Activated CD8-positive, alpha-beta memory T cell treated with anti-CD3 and anti-CD28 coated beads for 1 hour (primary cell): Measurements from ENCODE around the gene SERPIND1.

Source experiments
- DNase-seq, 2 donors: peaks; one replicate each; pipeline ENCODE4 v3.0.0-alpha.2; 2020; ENCODE audit warnings: low read depth in 1 of 2; ENCODE audit errors: extremely low read depth in 1 of 2

Gene SERPIND1

DNA sequence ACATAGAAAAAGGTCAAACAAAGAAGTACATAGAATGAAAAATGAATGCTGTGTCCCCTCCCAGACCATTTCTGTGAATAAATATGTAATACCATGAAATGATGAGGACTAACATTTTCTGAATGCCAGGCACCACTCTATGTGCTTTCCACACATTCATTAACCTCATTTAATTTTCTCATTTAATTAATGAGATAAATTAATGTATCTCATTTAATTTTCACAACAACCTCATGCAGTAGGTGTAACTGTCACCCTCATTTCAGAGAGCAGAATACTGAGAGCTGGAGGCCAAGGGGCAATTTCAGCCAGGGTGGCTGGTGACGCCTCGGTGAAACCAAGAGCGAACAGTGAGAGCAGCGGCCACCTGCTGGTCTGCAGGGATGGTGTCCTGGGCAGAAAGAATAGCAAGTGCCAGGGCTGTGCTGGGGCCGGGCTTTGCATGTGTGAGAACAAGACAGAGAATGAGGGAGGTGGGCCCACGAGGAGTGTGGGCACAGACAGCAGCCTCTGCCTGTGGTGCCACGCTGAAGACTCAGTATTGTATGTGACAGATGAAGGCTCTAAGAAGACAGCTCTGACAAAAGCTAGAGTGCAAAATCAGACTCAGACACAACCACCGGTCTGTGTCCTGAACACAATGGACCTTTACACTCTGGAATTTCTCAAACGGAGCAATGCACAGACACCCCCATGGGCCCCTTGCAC, 1.8 kb upstream of the SERPIND1 start:
- DNase-seq = no peak

DNA sequence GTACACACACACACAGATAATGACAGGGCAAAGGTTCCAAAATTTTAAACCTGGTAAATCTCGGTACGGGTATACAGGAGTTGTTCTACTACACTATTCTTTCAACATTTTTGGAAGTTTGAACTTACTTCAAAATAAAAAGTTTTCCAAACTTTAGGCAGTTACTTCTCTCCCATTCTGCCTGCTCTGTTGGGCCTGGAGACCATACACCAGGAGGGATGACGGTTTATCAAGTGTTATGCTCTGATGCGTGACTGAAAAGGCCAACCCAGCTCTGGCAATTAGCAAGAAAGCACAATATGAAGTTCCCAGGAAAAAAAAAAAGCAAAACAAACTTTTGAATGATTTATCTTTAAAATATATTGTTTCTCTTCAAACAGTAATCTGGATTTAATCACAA, 969 bp downstream of the SERPIND1 start:
- no peak for DNase-seq

DNA sequence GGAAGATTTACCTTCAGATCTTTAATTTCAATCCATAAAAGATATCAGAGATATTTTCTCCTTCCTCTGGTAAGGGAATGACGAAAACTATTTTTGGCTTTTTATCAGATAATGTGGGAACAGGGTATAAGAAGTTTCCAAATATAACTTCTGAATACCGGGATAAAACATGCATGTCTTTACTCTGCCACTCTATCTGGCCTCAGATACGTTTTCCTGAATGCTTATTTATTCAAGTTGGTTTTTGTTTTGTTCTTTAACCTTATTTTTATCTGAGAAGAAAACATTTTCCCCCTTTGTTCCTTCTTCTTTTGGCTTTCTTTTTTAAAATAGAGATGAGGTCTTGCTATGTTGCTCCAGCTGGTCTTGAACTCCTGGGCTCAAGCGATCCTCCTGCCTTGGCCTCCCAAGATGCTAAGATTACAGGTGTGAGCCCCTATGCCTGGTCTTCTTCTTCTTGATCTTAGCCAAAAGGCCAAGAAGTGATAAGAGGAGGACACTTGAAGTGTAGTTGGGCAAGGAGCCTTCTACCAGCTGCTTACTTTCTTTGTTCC, 1.5 kb downstream of the SERPIND1 start:
- DNase-seq = no peak

DNA sequence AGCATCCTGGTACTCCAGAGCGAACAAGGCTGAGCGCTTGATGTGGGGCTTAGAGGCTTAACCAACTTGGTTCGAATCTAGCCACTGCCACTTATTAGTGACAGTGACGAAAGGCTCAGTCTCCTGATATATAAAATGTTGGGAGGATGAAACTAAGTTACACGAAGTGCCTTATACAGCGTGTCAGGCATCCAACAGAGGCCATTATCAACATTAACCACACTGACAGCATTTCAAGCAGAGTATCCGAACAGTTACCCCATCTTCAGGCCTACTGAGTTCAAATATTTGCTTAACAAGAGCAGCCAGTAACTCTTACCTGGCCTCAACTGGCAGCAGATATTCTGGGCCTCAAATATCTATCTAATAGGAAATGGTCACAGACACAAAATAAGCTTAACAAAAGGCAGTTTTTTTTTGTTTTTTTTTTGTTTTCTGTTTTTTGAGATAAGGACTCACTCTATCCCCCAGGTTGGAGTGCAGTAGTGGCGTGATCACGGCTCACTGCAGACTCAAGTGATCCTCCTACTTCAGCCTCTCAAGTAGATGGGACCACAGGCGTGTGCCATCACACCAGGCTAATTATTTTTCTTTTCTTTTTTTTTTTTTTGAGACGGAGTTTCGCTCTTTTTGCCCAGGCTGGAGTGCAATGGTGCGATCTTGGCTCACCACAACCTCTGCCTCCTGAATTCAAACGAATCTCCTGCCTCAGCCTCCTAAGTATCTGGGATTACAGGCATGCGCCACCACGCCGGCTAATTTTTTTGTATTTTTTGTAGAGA, 2.9 kb downstream of the SERPIND1 start:
- no peak for DNase-seq

DNA sequence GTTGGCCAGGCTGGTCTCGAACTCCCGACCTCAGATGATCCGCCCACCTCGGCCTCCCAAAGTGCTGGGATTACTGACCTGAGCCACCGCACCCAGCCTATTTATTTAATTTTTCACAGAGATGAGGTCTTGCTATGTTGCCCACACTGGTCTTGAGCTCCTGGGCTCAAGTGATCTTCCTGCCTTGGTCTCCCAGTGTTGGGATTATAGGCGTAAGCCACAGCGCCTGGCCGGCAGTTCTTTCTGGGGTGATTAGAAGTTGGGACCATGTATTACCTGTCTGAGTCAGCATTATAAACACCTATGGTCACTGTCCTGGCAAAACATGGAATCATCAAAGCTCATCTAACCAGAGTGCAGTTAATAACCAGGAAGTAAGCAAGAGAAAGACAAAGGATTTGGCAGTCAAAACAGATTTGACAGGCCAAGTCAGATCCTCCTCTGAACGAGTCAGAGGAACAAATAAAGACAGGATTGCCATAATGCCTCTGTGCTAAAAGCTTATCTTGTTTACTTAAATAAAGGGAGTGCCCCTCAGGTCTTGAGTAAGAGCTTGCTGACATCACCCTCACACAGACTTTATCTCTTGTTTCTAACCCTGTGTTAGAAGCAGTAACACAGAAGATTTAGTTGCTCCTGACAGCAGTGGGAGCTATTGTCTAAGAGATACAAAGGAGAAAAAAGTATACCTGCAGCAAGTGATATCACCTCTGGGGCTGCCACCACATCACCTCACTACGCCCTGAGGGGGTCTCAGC, 3.7 kb downstream of the SERPIND1 start:
- DNase-seq = no peak

DNA sequence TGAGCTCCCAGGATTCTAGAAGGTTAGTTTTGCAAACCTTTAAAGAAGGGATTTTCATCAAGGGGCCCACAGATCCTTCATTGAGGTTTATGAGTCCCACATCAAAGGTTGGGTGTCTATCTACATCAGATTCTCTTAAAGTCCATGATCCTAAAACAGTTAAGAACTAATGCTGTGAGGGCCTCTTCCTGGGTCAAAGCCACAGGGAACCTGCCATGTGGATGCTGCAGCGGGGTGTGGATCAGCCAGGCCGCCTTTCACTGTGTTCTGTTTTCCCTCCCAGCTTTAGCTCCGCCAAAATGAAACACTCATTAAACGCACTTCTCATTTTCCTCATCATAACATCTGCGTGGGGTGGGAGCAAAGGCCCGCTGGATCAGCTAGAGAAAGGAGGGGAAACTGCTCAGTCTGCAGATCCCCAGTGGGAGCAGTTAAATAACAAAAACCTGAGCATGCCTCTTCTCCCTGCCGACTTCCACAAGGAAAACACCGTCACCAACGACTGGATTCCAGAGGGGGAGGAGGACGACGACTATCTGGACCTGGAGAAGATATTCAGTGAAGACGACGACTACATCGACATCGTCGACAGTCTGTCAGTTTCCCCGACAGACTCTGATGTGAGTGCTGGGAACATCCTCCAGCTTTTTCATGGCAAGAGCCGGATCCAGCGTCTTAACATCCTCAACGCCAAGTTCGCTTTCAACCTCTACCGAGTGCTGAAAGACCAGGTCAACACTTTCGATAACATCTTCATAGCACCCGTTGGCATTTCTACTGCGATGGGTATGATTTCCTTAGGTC, 5.3 kb downstream of the SERPIND1 start:
- DNase-seq = no peak

DNA sequence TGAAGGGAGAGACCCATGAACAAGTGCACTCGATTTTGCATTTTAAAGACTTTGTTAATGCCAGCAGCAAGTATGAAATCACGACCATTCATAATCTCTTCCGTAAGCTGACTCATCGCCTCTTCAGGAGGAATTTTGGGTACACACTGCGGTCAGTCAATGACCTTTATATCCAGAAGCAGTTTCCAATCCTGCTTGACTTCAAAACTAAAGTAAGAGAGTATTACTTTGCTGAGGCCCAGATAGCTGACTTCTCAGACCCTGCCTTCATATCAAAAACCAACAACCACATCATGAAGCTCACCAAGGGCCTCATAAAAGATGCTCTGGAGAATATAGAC, 5.9 kb downstream of the SERPIND1 start:
- DNase-seq = no peak

DNA sequence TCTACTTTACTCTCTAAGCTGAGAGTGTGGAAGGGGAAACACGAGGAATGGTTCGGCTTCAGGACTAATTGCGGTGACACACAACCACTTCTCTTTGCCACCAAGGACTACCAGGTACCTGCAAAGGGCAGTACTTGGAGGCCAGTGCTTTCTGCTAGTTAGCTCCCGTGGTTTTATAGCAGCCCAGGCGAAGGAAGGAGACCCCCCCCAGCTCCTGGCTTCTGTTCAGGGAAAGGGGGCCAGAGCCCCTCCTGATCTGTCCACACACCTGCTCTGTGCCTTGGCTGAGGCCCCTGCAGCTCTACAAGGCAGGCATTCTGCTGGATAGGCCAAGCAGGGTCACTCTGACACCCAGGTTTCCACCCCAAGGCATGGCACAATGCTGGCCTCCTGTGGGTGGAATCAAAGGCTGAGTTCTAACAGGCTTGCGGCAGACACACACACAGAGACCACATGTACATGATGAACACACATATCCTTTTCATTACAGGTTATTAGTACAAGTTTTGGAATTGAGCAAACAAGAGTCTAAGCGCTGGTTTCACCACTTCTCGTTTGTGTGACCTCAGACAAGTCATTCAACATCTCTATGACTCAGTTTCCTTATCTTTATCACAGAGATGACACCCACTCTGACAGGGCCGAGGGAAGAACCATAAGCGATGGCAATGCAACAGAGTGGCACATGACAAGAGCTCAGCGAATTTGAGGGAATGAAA, 7.5 kb downstream of the SERPIND1 start:
- no peak for DNase-seq

DNA sequence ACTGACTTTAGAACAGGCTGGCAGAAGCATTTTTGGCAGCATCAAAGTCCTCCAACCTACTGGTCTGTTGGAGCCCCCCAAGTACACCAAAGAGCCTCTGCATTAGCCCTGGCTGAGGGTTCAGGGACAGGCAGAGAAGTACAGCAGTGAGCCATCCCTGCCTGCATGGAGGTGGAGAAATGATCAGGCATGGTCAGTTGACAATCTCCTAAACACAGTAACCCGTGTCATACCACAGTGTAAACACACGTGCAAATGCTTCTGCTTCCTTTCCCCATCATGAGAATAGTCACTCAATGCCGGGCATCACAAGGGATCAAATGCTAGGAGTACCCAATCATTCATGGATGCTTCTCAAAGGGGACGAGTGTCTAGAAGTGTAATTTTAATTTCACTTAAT, 8.2 kb downstream of the SERPIND1 start:
- DNase-seq = no peak

DNA sequence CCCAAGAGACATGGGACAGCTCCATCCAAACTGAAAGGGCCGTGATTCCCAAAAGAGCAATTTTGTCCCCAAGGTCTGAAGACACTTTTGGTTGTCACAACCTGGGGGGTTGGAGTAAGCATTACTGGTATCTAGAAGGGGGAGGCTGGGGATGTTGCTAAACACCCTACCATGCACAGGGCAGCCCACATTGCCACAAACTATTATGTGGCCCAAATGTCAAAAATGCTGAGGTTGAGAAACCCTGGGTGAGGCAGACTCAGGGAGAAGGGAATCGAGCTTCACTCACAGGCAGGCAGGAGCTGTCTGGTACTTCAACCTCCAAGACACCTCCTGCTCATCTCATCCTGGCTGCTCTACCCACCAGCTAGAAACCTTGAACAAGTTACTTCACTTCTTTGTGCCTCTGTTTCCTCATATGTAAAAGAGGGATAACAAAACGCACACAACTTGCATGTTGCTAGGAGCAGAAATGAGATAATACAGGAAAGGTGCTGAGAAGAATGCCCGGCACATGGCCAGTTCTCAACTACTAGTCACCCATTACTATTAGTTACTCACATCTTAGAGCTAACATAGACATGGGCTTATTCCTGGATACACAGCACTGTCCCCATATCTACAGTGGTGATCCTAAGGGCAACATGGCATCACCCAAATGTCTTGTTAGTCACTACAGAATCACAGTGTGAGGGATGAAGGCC, 8.8 kb downstream of the SERPIND1 start:
- DNase-seq = no peak

DNA sequence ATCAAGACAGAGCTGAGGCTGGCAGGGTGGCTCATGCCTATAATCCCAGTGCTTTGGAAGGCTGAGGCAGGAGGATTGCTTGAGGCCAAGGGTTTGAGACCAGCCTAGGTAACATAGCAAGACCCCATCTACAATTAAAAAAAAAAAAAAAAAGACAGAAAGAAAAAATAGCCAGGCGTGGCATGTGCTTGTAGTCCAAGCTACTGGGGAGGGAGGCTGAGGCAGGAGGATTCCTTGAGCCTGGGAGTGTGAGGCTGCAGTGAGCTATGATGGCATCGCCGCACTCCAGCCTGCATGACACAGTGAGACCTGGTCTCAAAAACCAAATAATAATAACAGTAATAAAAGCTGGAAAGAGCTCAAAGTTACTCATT, 9.4 kb downstream of the SERPIND1 start:
- no peak for DNase-seq

DNA sequence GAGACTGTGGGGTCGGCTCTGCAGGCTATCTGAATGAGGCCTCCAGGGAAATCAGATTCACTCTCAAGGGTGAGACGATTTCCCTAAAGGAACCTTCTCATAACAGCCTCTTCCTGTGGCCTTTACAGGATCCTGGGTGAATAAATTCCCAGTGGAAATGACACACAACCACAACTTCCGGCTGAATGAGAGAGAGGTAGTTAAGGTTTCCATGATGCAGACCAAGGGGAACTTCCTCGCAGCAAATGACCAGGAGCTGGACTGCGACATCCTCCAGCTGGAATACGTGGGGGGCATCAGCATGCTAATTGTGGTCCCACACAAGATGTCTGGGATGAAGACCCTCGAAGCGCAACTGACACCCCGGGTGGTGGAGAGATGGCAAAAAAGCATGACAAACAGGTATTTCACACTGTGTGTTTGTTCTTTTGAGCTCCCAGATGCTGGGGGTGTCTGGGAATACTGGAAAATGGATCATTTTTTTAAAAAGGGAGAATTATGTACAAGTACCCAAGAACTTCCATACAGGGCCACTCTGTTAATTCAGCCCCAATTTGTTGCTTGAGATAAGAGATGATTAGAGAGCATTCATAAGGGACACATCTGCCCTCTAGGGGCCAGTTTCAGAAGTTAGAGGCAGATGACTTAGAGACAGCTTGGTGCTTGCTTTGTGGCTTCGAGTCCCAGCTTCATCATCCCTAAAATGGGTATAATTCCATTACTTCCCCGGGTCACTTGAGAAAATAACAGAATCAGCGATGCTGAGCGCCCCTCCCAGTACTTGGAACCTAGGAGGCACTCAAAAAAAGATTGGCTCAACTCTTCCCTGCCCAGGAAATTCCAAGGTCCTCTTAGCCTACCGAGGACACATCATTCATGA, 10.2 kb downstream of the SERPIND1 start:
- peak in 1 of 2 donors; percentile 12 for DNase-seq

DNA sequence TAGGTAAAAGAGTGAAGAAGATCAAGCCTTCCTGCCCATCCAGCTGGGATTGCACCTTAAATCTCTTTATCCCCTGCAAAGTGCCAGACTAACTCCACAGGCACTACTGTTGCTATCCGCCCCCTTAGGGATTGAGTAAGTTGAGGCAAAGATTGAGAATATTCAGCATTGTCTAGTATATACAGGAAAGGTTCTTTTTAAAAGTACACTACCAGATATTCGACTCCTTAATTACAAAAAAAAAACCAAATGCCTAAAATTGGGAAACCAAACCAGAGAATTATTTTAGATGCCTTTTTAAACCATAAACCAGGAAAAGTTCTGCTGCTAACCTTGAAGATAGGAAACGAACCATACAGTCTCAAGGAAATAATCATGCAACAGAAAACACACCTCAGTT, 11.5 kb downstream of the SERPIND1 start:
- no peak for DNase-seq

DNA sequence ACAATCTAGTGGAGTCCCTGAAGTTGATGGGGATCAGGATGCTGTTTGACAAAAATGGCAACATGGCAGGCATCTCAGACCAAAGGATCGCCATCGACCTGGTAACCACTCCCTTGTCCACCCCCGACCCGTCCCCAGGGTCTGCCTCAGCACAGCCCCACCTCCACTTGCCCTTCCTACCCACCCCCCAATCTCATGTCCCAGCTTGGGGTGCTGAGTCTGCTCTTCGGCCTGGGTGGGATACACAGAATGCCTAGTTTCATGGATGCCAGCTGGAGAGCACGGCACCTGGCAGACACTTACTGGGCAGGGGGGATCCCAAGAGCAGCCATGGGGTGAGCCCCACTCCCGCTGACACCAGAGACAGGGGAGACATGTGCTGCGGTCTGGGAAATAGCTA, 12.1 kb downstream of the SERPIND1 start:
- no peak for DNase-seq

DNA sequence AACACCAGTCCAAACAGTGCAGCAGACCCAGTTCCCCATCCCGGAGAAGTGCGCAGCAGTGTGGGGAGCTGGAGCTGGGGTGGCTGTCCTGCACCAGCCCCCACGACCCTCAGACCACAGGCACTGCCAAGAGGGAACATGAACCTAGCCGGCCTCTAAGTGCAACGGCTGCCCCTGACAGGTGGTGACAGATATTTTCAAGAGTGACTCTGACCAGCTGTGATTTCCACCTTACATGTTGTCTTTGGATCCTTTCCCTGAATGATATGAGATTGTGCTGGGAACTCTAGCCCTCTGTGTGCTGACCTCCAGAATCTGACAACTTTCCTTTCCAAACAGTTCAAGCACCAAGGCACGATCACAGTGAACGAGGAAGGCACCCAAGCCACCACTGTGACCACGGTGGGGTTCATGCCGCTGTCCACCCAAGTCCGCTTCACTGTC, 12.6 kb downstream of the SERPIND1 start:
- DNase-seq = no peak

DNA sequence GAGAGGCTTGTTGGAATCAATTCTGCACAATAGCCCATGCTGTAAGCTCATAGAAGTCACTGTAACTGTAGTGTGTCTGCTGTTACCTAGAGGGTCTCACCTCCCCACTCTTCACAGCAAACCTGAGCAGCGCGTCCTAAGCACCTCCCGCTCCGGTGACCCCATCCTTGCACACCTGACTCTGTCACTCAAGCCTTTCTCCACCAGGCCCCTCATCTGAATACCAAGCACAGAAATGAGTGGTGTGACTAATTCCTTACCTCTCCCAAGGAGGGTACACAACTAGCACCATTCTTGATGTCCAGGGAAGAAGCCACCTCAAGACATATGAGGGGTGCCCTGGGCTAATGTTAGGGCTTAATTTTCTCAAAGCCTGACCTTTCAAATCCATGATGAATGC, 13.3 kb downstream of the SERPIND1 start:
- no peak for DNase-seq

DNA sequence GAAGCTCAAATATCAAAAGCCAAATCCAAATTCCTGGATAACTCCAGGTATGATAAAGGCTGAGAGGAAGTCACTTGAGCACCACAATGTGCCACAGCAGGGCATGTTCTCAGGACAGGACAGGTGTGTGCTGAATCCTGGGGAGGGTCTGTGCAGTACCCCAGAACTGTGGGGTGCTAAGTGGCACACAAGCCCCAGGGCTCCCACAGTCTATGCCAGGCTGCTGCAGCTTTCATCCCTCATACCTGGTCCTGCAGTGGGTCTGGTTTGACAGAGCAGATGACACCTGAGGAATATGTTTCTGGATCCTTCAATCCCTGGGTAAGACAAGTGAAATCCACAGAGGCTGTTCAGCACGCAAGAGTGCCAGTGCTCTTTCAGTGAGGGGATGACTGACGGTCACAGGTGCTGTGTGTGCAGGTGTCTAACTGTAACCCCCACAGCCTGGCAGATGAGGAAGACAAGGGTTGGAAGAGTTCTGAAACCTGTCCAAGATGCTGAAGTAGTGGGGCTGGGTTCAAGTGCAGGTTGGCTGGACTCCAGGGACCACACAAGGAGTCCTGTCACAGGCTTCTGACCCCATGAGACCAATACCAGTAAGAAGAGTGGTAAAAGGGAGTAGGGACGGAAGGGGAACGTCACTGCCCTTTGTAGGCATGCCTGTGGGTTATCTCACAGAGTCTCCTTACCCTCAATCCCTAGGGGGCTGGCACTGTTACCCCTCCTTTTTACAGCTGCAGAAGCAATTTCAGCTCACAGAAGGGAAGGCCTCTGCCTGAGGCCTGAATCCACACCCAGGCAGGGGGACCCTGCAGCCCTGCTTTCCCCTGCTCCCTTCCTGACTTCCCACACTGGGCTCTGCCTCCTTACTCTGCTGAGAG, 14.1 kb downstream of the SERPIND1 start:
- DNase-seq = no peak
